Stimulated activated CD4-positive, alpha-beta T cell treated with anti-CD3 and anti-CD28 coated beads, Interleukin-15, amount 100 ng/mL, for 48 hours (primary cell): ENCODE results near the gene CLEC17A.
"Not testable (repeated sequence)": the region's sequence is repeated elsewhere in the genome, so short reads cannot be mapped to it uniquely, and the experiment has no call there.

Experiments used
- DNase-seq, 2 donors: peaks; one replicate each; pipeline ENCODE4 v3.0.0-alpha.2; 2020; ENCODE audit warnings: low read depth in 2 of 2

CLEC17A gene

GRCh38 chr19:14559916-14560775 is 22.7 kb upstream of the CLEC17A start:
- no peak for DNase-seq

GRCh38 chr19:14560776-14561108 is 22.1 kb upstream of the CLEC17A start:
- no peak for DNase-seq

GRCh38 chr19:14561249-14561648 is 21.6 kb upstream of the CLEC17A start:
- DNase-seq = no peak

DNA sequence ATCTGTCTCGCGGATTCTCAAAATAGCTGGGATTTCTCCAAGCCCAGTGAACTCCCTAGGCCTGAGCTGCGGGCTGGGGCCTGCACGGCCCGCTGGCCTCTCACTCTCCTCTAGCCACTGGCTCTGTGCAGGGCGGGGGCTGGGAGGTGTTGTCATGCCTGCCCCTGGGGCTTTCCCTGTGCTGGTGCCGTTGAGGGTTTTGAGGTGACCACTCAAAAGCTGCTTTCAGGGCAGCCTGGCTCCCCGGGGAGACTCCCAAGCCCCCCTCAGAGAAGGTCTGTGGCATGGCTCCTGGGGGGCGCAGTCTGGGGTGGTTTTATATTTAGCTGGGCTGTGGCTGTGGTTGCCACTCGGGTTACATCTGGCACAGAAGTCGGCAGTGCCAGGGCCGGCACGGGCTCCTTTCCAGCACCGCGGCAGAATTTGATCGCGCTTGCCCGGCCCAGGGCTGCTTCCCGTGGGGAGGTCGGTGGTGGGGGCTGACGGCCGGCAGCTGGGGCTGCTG is 21.0 kb upstream of the CLEC17A start:
- DNase-seq = no peak

GRCh38 chr19:14562660-14563589 is 20.0 kb upstream of the CLEC17A start:
- DNase-seq = no peak

- DNase-seq = no peak
Measured at GRCh38 chr19:14563590-14563926, 19.3 kb upstream of the CLEC17A start.

DNA sequence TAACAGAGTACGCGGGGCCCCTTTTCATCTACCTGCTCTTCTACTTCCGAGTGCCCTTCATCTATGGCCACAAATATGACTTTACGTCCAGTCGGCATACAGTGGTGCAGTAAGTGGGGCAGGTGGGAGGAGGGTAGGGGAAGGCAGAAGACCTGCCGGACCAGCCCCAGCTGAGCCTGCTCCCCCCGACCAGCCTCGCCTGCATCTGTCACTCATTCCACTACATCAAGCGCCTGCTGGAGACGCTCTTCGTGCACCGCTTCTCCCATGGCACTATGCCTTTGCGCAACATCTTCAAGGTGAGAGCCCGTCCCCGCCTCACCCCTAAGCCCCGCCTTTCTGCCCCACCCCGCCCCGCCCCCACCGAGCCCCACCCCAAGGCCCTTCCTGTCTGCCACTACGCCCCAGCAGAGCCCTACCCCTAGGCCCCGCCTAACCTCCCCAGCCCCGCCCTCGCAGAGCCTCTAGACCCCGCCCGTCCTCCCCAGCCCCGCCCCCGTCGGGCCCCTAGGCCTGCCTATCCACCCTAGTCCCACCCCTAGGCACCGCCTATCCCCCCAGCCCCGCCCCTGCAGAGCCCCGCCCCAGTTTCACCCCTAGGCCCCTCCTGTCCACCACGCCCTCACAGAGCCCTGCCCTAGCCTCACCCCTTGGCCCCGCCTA is 18.8 kb upstream of the CLEC17A start:
- peak; percentile 69 to 78 for DNase-seq

DNA sequence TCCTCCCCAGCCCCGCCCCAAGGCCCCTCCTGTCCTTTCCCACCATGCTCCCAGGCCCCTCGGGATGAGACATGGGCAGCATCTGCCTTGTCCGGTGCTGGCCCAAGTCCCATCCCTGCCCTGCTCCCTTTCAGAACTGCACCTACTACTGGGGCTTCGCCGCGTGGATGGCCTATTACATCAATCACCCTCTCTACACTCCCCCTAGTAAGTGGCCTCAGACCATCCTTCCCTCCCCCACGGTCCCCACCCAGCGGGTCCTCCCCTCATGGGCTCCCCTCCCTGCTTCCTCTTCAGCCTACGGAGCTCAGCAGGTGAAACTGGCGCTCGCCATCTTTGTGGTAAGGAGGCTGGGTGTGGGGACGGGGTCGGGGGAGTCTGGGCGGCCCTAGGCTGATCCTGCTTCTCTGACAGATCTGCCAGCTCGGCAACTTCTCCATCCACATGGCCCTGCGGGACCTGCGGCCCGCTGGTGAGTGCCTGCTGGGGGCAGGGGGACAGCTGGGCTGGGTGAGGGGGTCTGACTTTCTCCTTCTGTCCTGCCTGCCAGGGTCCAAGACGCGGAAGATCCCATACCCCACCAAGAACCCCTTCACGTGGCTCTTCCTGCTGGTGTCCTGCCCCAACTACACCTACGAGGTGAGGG is 18.1 kb upstream of the CLEC17A start:
- not testable (repeated sequence) for DNase-seq

DNA sequence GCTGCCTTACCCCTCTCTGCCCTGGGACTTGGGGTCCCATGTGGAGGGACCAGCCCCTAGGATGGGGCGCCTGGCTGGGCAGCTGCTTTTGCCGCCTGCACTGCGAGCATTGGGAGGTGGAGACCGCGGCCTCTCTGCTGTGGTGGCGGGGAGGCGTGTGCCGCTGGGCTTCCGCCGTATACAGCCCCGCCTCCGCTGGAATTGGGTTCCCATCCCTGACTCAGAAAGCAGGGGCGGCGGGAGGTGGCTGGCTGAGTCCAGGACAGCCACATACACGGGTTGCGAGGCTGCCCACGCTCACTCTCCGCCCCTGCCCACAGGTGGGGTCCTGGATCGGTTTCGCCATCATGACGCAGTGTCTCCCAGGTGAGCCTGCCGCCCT is 17.6 kb upstream of the CLEC17A start:
- no peak for DNase-seq

DNA sequence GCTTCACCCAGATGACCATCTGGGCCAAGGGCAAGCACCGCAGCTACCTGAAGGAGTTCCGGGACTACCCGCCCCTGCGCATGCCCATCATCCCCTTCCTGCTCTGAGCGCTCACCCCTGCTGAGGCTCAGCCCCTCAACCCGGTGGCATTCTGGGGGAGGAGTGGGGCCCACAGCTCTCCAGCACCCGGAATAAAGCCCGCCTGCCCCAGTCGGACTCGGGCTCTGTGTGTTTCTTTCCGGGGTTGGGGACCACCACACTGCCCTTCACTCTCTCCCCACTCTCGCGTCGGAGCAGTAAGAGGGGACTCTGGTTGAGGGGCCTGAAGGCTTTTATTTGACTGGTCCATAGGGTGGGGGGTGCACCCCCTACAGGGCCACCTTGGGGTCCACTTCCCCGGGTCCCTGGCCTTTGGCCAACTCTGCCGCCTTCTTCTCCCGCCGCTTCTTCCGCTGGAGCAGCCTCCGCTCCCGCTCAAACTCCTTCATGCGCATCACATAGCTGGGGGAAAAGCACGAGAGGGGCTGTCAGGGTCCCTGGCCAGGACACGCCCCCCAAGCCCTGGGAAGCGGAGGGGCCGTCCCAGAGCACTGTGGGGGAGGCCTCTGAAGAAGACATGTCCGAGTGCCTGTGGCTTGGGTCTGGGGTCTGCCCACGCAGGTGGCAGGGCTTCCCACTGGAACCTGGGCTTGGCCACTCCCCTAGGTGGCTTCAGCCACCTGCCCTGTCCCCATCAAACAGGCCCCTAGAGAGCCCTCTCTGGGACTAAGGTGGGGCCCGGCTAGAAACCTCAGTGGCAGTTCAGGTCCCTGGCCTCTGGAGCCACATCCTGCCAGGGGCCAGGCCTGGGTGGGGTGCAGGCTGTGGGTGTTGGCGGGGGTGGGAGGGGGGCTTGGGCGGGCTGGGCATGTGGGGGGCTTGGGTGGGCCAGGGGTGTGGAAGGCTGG is 16.8 kb upstream of the CLEC17A start:
- no peak for DNase-seq

DNA sequence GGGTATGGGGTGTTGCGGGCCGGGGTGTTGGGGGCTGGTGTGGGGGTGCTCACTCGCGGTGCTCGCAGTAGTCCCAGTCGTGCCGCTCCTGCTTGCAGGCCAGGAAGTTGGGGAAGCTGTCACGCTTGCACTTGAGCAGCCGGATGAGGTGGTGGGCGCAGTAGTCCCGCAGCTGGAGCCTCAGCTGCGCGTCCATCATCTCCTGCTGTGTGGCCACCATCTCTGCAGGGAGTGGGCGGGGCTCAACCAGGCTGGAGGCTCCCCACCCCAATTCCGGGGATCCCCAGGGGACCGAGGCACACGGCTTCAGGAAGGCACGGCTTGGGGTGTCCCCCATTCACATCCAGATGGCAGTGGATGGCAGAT is 16.2 kb upstream of the CLEC17A start:
- DNase-seq = no peak

DNA sequence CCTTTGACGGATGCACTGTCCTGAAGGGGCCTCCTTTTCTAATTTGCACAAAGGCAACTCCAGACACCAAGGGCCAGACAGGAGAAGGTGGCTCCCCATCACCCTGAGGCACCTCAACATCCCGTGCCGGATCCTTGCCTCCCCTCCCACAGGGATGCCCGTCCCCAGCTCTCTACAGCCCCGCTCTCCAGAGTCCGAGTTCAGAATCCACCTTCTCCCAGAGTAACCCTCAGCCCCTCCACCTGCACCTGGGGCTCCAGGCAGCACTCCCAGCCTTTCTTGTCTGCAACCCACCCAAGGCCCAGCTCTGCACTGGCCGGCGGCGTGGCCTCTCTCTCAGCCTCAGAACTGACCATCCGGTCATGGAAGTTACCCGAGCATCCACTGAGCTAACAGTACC is 15.8 kb upstream of the CLEC17A start:
- DNase-seq = no peak

GRCh38 chr19:14570864-14571527 is 11.9 kb upstream of the CLEC17A start:
- no peak for DNase-seq

GRCh38 chr19:14571695-14572490 is 11.0 kb upstream of the CLEC17A start, which contains the start of gene NDUFB7:
NDUFB7 (minus strand) TSS chr19:14572066; CDS start chr19:14572000, 66 bp downstream.
- peak; percentile 83 to 92 for DNase-seq

DNA sequence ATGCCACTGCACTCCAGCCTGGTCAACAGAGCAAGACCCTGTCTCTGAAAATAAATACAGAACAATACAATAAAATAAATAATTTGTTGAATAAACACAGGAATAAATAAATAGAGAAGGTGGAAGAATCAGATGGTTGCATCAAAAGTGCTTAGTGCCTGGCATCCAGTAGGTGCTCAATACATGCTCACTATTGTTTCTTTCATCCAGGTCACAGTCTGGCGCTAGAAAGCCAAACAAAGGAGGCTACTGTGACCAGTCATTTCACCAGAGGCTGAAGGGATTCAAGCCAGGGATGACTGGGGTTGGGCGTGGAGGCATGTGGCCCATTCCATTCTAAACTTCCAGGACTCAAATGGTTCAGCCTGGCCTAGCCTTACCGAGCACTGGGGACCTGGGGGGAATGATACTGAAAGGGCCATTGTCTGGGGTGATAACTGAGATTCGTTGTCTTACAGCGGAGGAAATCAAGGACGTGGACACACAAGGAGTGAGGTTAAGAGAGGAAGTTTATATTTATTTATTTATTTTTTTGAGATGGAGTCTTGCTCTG is 7.4 kb upstream of the CLEC17A start:
- no peak for DNase-seq

DNA sequence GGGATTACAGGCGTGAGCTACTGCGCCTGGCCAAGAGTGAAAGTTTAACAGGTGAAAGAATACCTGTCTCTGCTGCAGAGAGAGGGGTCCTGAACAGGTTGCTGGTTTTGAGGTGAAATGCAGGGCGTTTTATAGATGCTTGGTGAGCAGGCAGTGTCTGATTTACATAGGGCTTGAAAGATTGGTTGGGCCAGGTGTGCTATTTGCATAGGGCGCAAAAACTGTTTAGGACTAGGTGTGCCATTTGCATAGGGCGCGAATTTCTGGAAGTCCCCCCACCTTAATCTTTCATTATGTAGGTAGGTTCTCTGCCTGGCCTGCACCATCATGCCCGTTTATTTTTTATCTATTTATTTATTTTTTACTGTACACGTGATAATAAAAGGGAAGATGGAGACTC is 6.5 kb upstream of the CLEC17A start:
- DNase-seq = no peak

GRCh38 chr19:14577264-14577663 is 5.6 kb upstream of the CLEC17A start:
- DNase-seq = no peak

- DNase-seq = no peak
Measured at GRCh38 chr19:14577885-14578427, 4.9 kb upstream of the CLEC17A start.
